ENCODE measurements around the gene KLHL24.

DNA sequence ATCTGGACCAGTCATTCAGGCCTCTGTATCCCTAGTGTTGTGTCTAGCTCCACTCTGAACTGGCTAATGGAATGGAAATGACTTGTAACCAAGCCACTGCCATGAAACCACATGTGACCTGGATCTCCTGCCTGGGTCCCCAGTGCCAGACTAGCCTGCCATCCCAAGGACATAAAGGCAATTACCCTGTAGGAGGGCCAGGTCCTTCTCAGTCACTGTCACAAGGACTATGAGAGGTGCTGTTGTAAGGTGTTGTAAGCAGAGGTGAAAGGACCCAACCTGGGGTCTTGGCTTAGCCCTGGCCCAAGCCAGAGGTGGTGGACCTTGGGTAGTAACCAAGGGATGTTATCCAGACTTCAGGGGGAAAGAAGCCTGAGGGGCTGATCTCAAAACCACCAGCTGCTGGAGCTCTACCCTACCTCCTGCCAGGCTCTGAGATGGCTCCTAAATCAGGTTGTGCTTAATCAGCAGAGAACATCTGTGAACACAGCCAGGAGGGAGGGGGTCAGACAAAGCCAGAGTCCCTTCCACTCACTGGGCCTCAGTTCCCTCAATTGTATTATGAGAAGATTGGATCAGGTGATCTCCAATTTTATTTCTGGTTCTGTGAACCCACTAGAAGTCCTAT lies 15.7 kb upstream of the KLHL24 start:
- TF ChIP-seq, protein P1, sequence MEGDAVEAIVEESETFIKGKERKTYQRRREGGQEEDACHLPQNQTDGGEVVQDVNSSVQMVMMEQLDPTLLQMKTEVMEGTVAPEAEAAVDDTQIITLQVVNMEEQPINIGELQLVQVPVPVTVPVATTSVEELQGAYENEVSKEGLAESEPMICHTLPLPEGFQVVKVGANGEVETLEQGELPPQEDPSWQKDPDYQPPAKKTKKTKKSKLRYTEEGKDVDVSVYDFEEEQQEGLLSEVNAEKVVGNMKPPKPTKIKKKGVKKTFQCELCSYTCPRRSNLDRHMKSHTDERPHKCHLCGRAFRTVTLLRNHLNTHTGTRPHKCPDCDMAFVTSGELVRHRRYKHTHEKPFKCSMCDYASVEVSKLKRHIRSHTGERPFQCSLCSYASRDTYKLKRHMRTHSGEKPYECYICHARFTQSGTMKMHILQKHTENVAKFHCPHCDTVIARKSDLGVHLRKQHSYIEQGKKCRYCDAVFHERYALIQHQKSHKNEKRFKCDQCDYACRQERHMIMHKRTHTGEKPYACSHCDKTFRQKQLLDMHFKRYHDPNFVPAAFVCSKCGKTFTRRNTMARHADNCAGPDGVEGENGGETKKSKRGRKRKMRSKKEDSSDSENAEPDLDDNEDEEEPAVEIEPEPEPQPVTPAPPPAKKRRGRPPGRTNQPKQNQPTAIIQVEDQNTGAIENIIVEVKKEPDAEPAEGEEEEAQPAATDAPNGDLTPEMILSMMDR (IDR thresholded peaks at IDR 0.05): no peak
- no peak for TF ChIP-seq EZH2 (IDR thresholded peaks at IDR 0.05)
- no peak for TF ChIP-seq EZH2phosphoT487 (IDR thresholded peaks at IDR 0.05)
